Stomach (tissue), 4 donors: ENCODE data around the gene GPC6.

Source experiments
- CTCF ChIP-seq, 7 experiments: fragments of 450-650 bp in 4 of 7; fragments of 200-600 bp in 3 of 7; sonication (generic) in 3 of 7; IDR thresholded peaks; one replicate each; pipeline ENCODE4 v1.5.1; 2016 to 2019; ENCODE audit warnings: antibody characterized with exemption in 7 of 7, control low read depth in 2 of 7, mild to moderate bottlenecking in 1 of 7
- EP300 ChIP-seq: sonication (generic); formaldehyde crosslinking; IDR thresholded peaks from one replicate; pipeline ENCODE4 v1.6.1; 2017; ENCODE audit warnings: antibody characterized with exemption
- POLR2A ChIP-seq, 4 donors: fragments of 450-650 bp; IDR thresholded peaks; one replicate each; pipeline ENCODE4 v1.6.1; 2016; ENCODE audit warnings: antibody characterized with exemption in 4 of 4, control low read depth in 2 of 4, mild to moderate bottlenecking in 1 of 4, moderate library complexity in 1 of 4

GRCh38 chr13:93364166-93364565 is 137.6 kb downstream of the GPC6 start:
- TF ChIP-seq EP300 (no peak), CTCF (IDR thresholded peaks at IDR 0.05) (no peak), POLR2A (IDR thresholded peaks at IDR 0.05) (no peak)
